IMR-90 (cell line): Measurements from ENCODE around the gene TUBB4A. TPM values are rescaled to one million over a fixed set of nuclear protein-coding genes. Genes with fewer than 3 reads are reported as not detected.

Experiments
- ATAC-seq: fragments of 200-7000 bp; cut with Tn5 transposase; 2 replicates; pipeline ENCODE4 v1.9.1; 2020; ENCODE audit warnings: low read depth, mild to moderate bottlenecking, moderate library complexity
- BruUV-seq: library from RNA; stranded (reverse); fragments of 400-500 nt; replicated peaks from 2 replicates; lab custom pipeline; 2021; lab: Mats Ljungman, UMichigan
- CTCF ChIA-PET: fragments of 300-600 bp; formaldehyde crosslinking; extraction: SDS; loops from one replicate; lab custom pipeline; 2021; ENCODE audit warnings: antibody characterized with exemption; lab: Yijun Ruan, JAX
- POLR2A ChIA-PET: fragments of 300-600 bp; sonication (Branson Sonifier 250); formaldehyde crosslinking; loops from one replicate; lab custom pipeline; 2022; ENCODE audit warnings: antibody characterized with exemption; ENCODE audit not compliant: unreplicated experiment; lab: Charles Lee
- DNase-seq: peaks from one replicate; pipeline ENCODE4 v3.0.0; 2013
- H2AFZ ChIP-seq: replicated peaks from 2 replicates; pipeline ENCODE3; 2013; ENCODE audit warnings: low read length, mild to moderate bottlenecking; ENCODE audit not compliant: poor library complexity
- H2AK5ac ChIP-seq: 2 replicates; pipeline ENCODE4 v1.6.1; 2013; ENCODE audit warnings: low read depth, low read length, inconsistent platforms
- H2AK9ac ChIP-seq: replicated peaks from 2 replicates; pipeline ENCODE3; 2013; ENCODE audit warnings: mild to moderate bottlenecking, low read depth, low read length, moderate library complexity; ENCODE audit not compliant: poor library complexity
- H2BK120ac ChIP-seq: 2 replicates; pipeline ENCODE4 v1.6.1; 2013; ENCODE audit warnings: low read depth, low read length, inconsistent platforms
- H2BK15ac ChIP-seq: 3 replicates; pipeline ENCODE4 v1.6.1; 2013; ENCODE audit warnings: low read depth, low read length, inconsistent platforms
- H2BK20ac ChIP-seq: 2 replicates; pipeline ENCODE4 v1.6.1; 2013; ENCODE audit warnings: low read depth, mild to moderate bottlenecking, inconsistent platforms, low read length, moderate library complexity
- H2BK5ac ChIP-seq: 2 replicates; pipeline ENCODE4 v1.6.1; 2013; ENCODE audit warnings: mild to moderate bottlenecking, low read depth, low read length, inconsistent platforms; ENCODE audit not compliant: poor library complexity, severe bottlenecking
- H3K14ac ChIP-seq: replicated peaks from 2 replicates; pipeline ENCODE4 v1.6.1; 2013; ENCODE audit warnings: low read depth, low read length, inconsistent platforms
- H3K18ac ChIP-seq: 2 replicates; pipeline ENCODE4 v1.6.1; 2013; ENCODE audit warnings: low read depth, low read length, control low read depth
- H3K23ac ChIP-seq: 2 replicates; pipeline ENCODE4 v1.6.1; 2013; ENCODE audit warnings: low read depth, low read length, inconsistent platforms
- H3K27ac ChIP-seq: 2 replicates; pipeline ENCODE4 v1.5.1; 2013; ENCODE audit warnings: mild to moderate bottlenecking, control low read depth, low read length; ENCODE audit not compliant: insufficient read depth
- H3K27me3 ChIP-seq: 2 replicates; pipeline ENCODE4 v1.6.1; 2013; ENCODE audit warnings: low read length; ENCODE audit not compliant: control insufficient read depth, insufficient read depth
- H3K36me3 ChIP-seq: 2 replicates; pipeline ENCODE4 v1.6.1; 2013; ENCODE audit warnings: low read length, mixed read lengths; ENCODE audit not compliant: control insufficient read depth, insufficient read depth
- H3K4ac ChIP-seq: 2 replicates; pipeline ENCODE4 v1.6.1; 2013; ENCODE audit warnings: low read depth, low read length, inconsistent platforms
- H3K4me1 ChIP-seq: 2 replicates; pipeline ENCODE4 v1.6.1; 2013; ENCODE audit warnings: low read length, mixed read lengths; ENCODE audit not compliant: control insufficient read depth, insufficient read depth
- H3K4me2 ChIP-seq: 2 replicates; pipeline ENCODE4 v1.6.1; 2013; ENCODE audit warnings: low read depth, mild to moderate bottlenecking, control low read depth, low read length, moderate library complexity
- H3K4me3 ChIP-seq: 2 replicates; pipeline ENCODE4 v1.5.1; 2013; ENCODE audit warnings: low read depth, mild to moderate bottlenecking, control low read depth, low read length, moderate library complexity; ENCODE audit not compliant: insufficient read depth
- H3K56ac ChIP-seq: 2 replicates; pipeline ENCODE4 v1.6.1; 2013; ENCODE audit warnings: low read length, inconsistent platforms; ENCODE audit not compliant: insufficient read depth; ENCODE audit errors: extremely low read depth
- H3K79me1 ChIP-seq, 2 experiments: 2 replicates each; pipeline ENCODE4 v1.6.1; 2013; ENCODE audit warnings: low read length in 2 of 2, inconsistent platforms in 1 of 2, low read depth in 1 of 2
- H3K9ac ChIP-seq: 2 replicates; pipeline ENCODE4 v1.6.1; 2013; ENCODE audit warnings: low read depth, low read length, control low read depth
- H3K9me1 ChIP-seq: 2 replicates; pipeline ENCODE4 v1.6.1; 2013; ENCODE audit warnings: low read length, inconsistent platforms; ENCODE audit not compliant: insufficient read depth
- H3K9me3 ChIP-seq: 2 replicates; pipeline ENCODE4 v1.6.1; 2013; ENCODE audit warnings: low read length; ENCODE audit not compliant: control insufficient read depth, insufficient read depth
- H4K20me1 ChIP-seq: 2 replicates; pipeline ENCODE4 v1.6.1; 2013; ENCODE audit warnings: low read length, inconsistent platforms; ENCODE audit not compliant: insufficient read depth
- H4K5ac ChIP-seq: 2 replicates; pipeline ENCODE4 v1.6.1; 2013; ENCODE audit warnings: mild to moderate bottlenecking, low read depth, low read length, control low read depth
- H4K8ac ChIP-seq, 2 experiments: 2 replicates each; pipeline ENCODE4 v1.6.1; 2013; ENCODE audit warnings: low read depth in 2 of 2, low read length in 2 of 2, control low read depth in 1 of 2, inconsistent platforms in 1 of 2
- H4K91ac ChIP-seq: 2 replicates; pipeline ENCODE4 v1.6.1; 2013; ENCODE audit warnings: low read depth, low read length, inconsistent platforms; ENCODE audit not compliant: insufficient read depth
- CEBPB ChIP-seq: IDR thresholded peaks from 2 replicates; pipeline ENCODE4 v1.6.1; 2012; ENCODE audit warnings: low read depth, low read length, improper control_type of control experiment
- CHD1 ChIP-seq: IDR thresholded peaks from 2 replicates; pipeline ENCODE4 v1.6.1; 2012; ENCODE audit warnings: low read depth, low read length, improper control_type of control experiment
- CTCF ChIP-seq: conservative IDR thresholded peaks from 2 replicates; pipeline ENCODE4 v1.5.1; 2012; ENCODE audit warnings: mild to moderate bottlenecking, low read depth, low read length, improper control_type of control experiment
- FOS ChIP-seq: fragments of 150-350 bp; IDR thresholded peaks from 2 replicates; pipeline ENCODE4 v1.6.1; 2016; ENCODE audit warnings: low read depth, low read length
- MAFK ChIP-seq: IDR thresholded peaks from 2 replicates; pipeline ENCODE4 v1.6.1; 2012; ENCODE audit warnings: low read depth, low read length, improper control_type of control experiment
- POLR2A ChIP-seq: IDR thresholded peaks from 2 replicates; pipeline ENCODE4 v1.6.1; 2012; ENCODE audit warnings: mild to moderate bottlenecking, low read depth, low read length
- RCOR1 ChIP-seq: IDR thresholded peaks from 2 replicates; pipeline ENCODE4 v1.6.1; 2012; ENCODE audit warnings: mild to moderate bottlenecking, low read length, improper control_type of control experiment; ENCODE audit not compliant: insufficient replicate concordance
- RFX5 ChIP-seq: IDR thresholded peaks from 2 replicates; pipeline ENCODE4 v1.8.0; 2012; ENCODE audit warnings: low read depth, mild to moderate bottlenecking, low read length, moderate library complexity
- WGBS, 2 experiments: methylation state at CpG; one replicate each; pipeline versions ENCODE4 v1.1.5 to v1.1.7; 2013; ENCODE audit warnings: missing lambda C conversion rate in 2 of 2; ENCODE audit not compliant: insufficient read length in 1 of 2; ENCODE audit errors: extremely low coverage in 2 of 2; 5-methylcytosine and 5-hydroxymethylcytosine counted together
- dilution Hi-C: fragments of 300-500 bp; cut with HindIII; formaldehyde crosslinking; loops from one replicate; pipeline ENCODE4 v1.14.3; 2018; ENCODE audit warnings: low sequenced_read_pairs; ENCODE audit not compliant: unreplicated experiment
- in situ Hi-C: fragments of 300-500 bp; cut with MboI; formaldehyde crosslinking; loops from 3 replicates; pipeline ENCODE4 v1.14.3; 2019; ENCODE audit warnings: low sequenced_read_pairs, inconsistent platforms, mixed read lengths
- intact Hi-C: fragments of 100-400 bp; cut with micrococcal nuclease; formaldehyde crosslinking; loops from 2 replicates; pipeline ENCODE4 v1.10.0; 2022
- polyA plus RNA-seq, 3 experiments: library from polyadenylated mRNA; depleted of rRNA; stranded (reverse); fragments of >200 nt; gene quantifications; 2 replicates each; pipeline ENCODE4 v1.2.3, GENCODE V29; 2012; ENCODE audit warnings: low replicate concordance in 1 of 3
- total RNA-seq: library from RNA; depleted of rRNA; stranded (reverse); fragments of >200 nt; gene quantifications from 2 replicates; pipeline ENCODE4 v1.2.3, GENCODE V29; 2012
- TF ChIP-seq, protein P1 (sequence below): fragments of 150-350 bp; IDR thresholded peaks from 2 replicates; pipeline ENCODE4 v1.6.1; 2016; ENCODE audit warnings: low read depth, mild to moderate bottlenecking, low read length, moderate library complexity, borderline replicate concordance

TUBB4A gene
- total and polyA plus RNA-seq, 2 of the 4 experiments (the other 2 are of a cell fraction), result not detected

DNA sequence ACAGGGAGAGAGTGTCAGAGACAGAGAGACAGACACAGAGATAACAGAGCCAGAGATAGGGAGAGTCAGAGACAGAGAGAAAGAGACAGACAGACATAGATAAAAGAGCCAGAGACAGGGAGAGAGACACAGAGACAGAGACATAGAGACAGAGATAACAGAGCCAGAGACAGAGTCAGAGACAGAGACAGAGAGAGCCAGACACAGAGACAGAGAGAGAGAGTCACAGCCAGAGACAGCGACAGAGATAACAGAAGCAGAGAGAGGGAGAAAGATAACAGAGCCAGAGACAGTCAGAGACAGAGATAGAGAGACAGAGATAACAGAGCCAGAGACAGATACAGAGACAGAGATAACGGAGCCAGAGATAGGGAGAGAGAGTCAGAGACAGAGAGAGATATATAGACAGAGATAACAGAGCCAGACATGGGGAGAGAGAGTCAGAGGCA, 27.9 kb upstream of the TUBB4A start:
- dilution Hi-C loops, result no loop called here
- CTCF ChIA-PET, result no interaction called here
- in situ Hi-C loops, result no loop called here

More for the DNA sequence above, 27.9 kb upstream of the TUBB4A start:
- Histone ChIP-seq H3K4ac (no peak overlapping the region), H3K4me1 (no peaks in the 10 kb centered on the region), H3K18ac (no peak overlapping the region), H2BK5ac (no peak overlapping the region), H3K56ac (no peak overlapping the region), H3K4me3 (peak overlapping the region; percentile 58; the same call in 1 of the 2 replicates), H3K4me2 (peak overlapping the region; percentile 81; the same call in 1 of the 2 replicates), H3K14ac (no peak overlapping the region), H2AK5ac (no peak overlapping the region), H4K91ac (no peak overlapping the region), H4K5ac (no peak overlapping the region), H2BK20ac (no peak overlapping the region), H3K9me3 (no peaks in the 10 kb centered on the region), H3K23ac (no peak overlapping the region), H2BK15ac (no peak overlapping the region), H2AFZ (no peak overlapping the region), H2AK9ac (no peak overlapping the region), H3K27ac (no peak overlapping the region), H3K9me1 (no peaks in the 10 kb centered on the region), H2BK120ac (no peak overlapping the region), H3K36me3 (no peaks in the 10 kb centered on the region), H4K20me1 (no peaks in the 10 kb centered on the region), H3K27me3 (peaks cover 15% of the 10 kb centered on the region; the same call in 1 of the 2 replicates), H3K9ac (no peak overlapping the region), H3K79me1 (no peaks in the 10 kb centered on the region), H4K8ac (no peak overlapping the region; a peak in 1 of 4 replicates)
- DNase-seq, result no peak
- POLR2A ChIA-PET, result no interaction called here
- no TSS peak for BruUV-seq
- no peak for ATAC-seq
- 92% methylated on average over 2 of the region's 2 CpGs; no CpG with 5 or more reads in 1 of the 2 experiments for WGBS, 2 experiments
- no peak for TF ChIP-seq RCOR1
- TF ChIP-seq RFX5, result no peak
- TF ChIP-seq MAFK, result no peak
- no peak for TF ChIP-seq CEBPB
- TF ChIP-seq CTCF, result no peak
- no peak for TF ChIP-seq CHD1
- TF ChIP-seq, protein P1, sequence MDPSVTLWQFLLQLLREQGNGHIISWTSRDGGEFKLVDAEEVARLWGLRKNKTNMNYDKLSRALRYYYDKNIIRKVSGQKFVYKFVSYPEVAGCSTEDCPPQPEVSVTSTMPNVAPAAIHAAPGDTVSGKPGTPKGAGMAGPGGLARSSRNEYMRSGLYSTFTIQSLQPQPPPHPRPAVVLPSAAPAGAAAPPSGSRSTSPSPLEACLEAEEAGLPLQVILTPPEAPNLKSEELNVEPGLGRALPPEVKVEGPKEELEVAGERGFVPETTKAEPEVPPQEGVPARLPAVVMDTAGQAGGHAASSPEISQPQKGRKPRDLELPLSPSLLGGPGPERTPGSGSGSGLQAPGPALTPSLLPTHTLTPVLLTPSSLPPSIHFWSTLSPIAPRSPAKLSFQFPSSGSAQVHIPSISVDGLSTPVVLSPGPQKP, result no peak
- no peak for TF ChIP-seq POLR2A
- TF ChIP-seq FOS, result no peak
- intact Hi-C loops, result loop anchor here (5.0 kb wide), 1 partner anchor 207 kb away; the partner anchor contains the start of genes GPR108 and TRIP10
